Measurements from ENCODE around the gene SYT3.

DNA sequence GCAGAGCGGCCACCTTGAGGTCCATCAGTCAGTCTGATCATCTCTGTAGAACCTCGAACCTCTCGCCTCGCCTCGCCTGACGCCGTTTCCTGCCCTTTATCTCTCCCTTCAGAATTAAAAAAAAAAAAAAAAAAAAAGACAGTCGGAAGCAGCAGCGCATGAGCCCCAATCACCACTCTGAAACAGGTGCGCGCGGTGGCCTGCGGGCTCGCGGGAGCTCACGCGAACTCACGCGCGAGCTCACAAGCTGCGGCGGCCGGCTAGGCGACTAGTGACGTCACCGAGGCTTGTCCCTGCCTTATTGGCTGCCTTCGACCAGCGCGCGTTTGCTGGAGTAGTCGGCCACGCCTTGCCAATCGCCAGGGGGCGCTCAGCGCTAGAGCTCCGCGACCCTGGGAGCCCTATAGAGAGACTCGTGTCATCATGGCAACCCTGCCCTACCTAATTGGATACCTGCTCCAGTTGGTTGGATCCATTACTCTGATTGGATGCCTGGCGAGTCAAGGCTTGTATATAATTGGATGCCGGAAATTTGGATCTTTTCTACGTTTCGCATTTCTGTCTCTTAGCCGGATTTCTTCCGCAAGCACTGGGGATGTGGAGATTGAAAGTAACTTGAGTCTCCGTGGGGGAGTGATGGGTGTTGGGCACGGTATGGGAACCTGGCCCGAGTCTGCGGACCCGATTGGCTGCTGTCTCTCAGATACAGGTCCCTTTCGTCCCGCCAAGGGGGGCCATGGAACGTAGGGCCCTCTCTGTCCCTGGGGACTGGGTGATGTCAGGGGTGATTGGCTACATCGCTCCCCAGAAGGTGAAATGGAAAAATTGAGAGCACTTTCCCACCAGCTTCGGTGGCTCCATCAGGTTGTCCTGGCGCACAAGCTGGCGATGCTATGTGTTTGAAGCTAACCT, 31.6 kb downstream of the SYT3 start:
- TF ChIP-seq YY1 (IDR thresholded peaks at IDR 0.05; ENCODE audit: insufficient read depth, insufficient read length): no peak
- no peak for TF ChIP-seq ZNF274 (IDR thresholded peaks at IDR 0.05; ENCODE audit: low read depth, low read length)
- TF ChIP-seq SUZ12 (IDR thresholded peaks at IDR 0.05; ENCODE audit: extremely low read depth, insufficient read depth, insufficient read length): no peak
